HG03354 (cell line): ENCODE measurements around the gene ATG9A.

ENCODE experiments used
- ATAC-seq: cut with Tn5 transposase; IDR thresholded peaks from one replicate; pipeline ENCODE4 v1.9.1; 2021; ENCODE audit warnings: mild to moderate bottlenecking; ENCODE audit not compliant: unreplicated experiment, poor library complexity, severe bottlenecking

The ATG9A gene

DNA sequence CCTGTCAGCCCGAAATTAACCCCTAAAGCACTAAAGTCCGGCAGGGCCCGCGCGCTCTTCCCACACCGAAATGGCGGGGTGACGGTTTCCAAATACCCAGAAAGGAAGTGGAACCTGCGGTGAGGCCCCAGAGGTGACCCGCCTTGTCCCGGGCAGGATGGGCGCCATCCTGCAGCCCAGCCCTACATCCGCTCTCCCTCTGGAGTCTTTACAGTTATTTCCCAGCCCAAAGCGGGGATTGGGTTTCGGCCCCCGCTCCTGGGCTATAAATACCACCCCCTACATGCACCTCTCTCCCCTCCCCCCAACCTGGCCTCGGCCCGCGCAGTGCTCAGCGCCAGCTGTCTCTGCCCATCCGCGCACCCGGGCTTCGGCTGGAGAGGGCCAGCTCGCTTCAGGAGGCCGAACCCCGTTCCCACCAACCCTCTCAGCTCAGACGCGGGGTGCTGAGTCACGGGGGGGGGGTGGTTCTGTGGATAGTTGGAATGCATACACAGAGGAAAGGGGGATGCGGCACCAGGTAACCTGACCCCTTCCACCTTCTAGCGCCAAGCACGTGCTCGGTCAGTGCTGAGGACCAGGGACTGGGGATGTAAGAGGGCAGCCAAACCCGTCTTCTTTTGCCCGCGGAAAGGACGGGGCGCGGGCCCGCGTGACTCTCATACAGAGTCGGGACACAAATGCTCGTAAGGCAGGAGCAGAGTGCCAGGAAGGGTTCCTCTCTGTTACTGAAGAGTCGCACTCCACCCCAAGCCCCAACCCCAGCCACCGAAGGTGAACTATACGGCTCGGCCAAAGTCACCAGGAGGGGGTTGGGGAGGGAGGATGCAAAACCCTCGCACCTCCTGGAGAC is 23.7 kb upstream of the ATG9A start, which contains the start of gene TUBA4B:
Gene TUBA4B, plus strand, starts transcription at position 344 of the 853 bp plus-strand sequence. Its CDS starts 165 bp downstream, at position 509.
- peak; percentile 13 for ATAC-seq

DNA sequence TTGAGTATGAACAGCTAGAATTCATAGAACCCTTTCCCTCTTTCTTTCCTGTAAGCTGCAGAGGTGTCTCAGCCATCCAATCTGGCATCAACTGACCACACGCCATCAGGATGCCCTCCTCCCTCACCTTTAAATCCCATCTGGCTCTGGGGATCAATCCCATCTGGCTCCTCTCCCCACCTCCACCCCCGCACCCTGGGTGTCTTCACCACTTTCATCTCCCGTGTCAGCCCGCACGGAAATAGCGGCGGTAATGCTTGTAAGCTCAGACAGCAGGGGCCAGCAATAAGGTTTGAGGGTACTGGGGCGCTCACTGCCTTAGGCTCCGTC is 23.1 kb upstream of the ATG9A start:
- ATAC-seq, result no peak

DNA sequence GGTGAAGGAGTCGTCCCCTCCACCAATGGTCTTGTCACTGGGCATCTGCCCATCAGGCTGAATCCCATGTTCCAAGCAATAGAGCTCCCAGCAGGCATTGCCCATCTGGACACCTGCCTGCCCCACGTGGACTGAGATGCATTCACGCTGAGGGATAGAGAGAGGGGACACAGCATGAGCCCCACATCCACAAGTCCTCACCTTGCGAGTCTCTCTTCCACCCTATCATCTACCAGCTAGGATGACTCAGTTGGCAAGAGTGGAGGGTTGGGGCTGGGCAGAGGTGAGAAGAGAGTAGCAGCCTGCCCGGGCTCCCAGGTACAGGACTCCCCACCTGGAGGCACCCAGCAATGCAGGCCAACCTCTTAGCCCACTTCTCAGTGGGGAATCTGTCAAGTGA is 22.6 kb upstream of the ATG9A start:
- no peak for ATAC-seq

DNA sequence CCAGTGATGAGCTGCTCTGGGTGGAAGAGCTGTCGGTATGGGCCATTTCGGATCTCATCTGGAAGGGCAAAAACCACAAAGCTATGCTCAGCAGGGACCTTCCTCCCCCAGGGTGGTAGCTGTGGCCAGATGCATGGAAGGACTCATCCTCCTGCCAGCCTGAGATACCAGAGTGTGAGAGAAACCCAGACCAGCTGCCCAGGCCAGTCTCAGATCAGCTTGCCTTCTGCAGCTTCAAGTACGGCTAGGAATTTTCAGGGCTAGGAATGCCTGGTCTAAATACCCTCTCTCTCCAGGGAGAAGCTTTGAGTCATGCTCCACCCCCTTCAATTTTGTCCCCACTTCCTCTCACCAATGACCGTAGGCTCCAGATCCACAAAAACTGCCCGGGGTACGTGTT is 22.2 kb upstream of the ATG9A start:
- ATAC-seq, result no peak

DNA sequence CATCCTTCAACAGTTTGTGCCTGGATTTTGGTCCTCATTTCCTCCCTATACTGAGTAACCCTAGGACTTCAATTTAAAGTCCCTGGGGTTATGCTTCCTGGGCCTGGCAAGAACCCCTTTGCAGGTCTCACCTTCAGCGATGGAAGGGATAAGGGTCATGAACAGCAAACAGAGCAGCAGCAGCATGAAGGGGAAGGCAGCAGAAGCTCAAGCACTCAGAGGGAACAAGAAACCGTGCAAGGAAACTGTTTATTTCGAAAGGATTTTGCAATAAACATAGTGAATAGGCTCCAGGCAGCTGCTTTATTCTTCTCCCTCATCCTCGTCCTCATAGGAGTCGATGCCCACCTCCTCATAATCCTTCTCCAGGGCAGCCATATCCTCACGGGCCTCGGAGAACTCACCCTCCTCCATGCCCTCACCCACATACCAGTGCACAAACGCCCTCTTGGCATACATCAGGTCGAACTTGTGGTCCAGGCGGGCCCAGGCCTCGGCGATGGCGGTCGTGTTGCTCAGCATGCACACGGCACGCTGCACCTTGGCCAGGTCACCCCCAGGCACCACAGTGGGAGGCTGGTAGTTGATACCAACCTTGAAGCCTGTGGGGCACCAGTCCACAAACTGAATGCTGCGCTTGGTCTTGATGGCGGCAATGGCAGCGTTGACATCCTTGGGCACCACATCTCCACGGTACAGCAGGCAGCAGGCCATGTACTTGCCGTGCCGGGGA is 20.8 kb upstream of the ATG9A start:
- ATAC-seq, result no peak

DNA sequence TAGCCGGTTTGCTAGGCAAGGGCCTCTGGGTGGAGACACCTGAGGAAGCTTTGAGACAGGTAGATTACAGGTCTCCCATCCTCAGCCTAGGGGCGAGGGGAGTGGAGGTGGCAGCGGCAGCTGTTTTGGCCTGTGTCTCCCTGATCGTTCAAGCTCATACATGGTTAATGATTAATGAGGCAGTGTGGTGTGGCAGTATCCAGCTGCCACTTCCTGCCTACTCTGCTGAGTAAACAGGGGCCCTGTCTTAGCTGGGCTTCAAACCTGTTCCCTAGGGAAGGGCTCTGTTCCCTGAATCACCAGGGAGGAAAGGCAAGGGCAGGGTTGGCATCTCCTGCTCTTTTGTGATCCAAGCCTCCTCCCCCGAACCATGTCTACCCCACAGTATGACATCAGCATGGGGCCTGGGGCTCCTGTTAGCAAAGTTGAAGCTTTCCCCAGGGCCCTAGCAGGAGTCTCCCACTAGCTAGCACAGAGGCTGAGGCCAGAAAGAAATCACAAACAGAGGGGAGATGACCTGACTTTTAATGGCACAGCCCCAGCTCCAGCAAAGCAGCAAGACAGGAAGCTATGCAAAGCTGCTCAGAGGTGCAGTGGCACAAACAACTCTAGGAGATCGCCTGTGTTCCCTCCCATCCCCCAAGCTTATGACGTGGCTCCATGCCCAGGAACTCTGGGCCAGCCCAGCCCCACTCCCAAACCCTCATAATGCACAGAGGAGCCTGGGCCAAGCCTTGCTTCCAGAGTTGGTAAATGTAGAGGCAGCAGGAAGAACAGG is 20.0 kb upstream of the ATG9A start:
- ATAC-seq, result peak; percentile 52

DNA sequence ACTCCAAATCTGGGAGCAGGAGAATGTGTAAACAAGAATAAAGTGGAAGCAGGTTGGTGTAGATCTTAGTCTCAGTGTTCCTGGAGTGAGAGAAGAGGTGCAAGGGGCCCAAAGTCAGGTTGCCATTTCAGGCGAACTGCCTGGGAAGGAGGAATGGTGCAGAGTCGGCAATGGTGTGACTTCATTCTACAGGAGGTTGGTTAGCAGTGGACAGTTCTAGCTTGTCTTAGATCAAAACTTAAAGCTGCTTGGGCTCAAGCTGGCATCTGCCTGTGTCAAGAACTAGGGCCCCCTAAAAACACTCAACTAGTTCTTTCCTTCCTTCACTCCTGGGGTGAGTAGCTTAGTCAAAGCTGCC is 19.4 kb upstream of the ATG9A start:
- ATAC-seq, result no peak

DNA sequence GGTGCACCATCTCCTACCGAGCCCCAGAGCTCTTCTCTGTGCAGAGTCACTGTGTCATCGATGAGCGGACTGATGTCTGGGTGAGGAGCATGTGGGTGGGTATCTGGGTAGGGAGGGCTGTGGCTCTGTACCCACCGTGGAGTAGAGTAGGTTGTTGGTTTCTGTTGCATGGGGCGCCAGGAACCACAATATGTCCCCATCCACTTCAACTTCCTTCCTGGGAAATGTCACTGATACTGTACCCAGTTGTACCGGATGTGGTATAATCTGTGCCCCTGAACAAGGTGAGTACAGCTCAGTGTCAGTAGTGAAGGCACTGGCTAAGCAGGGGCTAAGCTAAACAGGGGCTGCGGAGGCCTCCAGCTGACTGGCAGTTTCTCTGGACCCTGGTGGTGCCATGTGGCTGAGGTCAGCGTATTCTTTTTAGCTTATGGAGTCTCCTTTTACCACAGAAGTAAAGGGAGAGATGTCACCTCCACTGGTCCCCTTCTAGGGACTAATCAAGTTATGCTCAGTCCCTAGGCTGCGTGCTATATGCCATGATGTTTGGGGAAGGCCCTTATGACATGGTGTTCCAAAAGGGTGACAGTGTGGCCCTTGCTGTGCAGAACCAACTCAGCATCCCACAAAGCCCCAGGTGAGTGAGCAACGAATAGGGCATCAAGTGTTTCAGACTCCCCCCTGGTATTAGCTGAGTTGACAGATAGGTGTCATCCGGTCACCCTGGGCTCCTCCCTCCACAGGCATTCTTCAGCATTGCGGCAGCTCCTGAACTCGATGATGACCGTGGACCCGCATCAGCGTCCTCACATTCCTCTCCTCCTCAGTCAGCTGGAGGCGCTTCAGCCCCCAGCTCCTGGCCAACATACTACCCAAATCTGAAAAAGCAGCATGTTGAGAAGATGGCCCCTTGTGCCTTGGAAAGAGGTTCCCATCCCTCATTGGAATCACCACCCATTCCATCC is 18.5 kb upstream of the ATG9A start:
- no peak for ATAC-seq

DNA sequence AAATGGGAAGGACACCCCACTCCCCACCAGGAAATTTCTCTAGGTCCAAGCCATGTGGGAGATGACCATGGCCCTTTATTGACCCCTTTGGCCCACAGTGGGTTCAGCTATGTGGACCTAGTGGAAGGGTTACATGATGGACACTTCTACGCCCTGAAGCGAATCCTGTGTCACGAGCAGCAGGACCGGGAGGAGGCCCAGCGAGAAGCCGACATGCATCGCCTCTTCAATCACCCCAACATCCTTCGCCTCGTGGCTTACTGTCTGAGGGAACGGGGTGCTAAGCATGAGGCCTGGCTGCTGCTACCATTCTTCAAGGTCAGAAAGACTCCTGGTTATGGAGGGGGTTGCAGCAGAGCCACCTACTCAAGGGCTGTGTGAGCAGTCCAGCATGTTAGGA is 17.1 kb upstream of the ATG9A start:
- ATAC-seq, result no peak

DNA sequence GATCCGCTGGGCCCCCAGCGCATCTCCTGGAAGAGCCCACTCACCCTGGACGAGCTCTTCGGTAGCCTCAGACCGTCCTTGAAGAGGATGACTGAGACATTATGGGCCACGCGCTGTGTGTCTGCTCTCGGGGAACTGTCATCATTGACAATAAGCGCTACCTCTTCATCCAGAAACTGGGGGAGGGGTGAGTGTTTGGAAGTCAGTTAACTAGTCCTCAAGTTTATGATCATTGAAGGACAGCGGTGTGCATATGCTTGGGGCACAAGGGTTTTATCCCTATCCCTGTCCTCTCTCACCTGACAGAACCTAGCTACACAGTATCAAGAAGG is 16.4 kb upstream of the ATG9A start:
- no peak for ATAC-seq

DNA sequence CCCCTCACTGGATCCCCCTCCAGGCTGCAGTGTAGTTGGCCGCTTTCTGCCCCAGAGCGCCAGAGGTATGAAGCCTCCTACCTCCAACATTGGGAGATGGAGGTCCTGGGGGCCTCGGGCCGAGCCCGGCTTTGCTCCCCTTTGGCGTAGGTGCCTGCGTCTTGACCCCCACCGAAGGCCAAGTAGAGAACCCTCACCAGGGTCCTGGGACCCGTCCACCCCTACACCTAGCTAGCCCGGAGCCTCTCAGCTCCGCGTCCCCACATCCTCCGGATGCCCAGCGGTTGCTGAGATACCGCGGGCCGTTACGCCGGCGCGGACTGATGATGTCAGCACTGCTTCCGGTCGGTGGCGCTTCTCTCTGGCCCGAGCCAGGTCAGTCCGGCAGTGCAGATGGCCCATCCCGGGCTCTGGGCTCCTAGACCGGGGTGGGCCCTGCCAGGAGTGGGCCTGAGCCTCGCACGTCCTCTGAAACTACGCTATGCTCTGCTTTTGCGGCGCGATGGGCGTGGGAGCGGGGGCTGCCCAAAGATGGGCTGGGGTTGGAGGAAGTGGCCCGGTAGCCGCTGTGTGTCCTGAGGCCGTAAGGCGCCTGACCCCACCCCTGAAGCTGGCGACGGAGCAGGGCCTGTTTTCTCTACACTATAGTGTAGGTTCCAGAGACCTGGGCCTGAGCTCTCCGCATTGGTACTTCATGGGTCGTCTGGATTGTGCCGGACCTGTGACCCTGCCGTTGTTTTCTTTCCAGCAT is 15.9 kb upstream of the ATG9A start, which contains the start of the genes GLB1L and STK16:
Gene GLB1L, minus strand, starts transcription at position 297 of the 751 bp plus-strand sequence. CDS start 1,871 bp downstream, outside the sequence.
Gene STK16, plus strand, starts transcription at position 332 of the 751 bp plus-strand sequence. CDS start 521 bp downstream, outside the sequence.
- peak; percentile 72 for ATAC-seq

DNA sequence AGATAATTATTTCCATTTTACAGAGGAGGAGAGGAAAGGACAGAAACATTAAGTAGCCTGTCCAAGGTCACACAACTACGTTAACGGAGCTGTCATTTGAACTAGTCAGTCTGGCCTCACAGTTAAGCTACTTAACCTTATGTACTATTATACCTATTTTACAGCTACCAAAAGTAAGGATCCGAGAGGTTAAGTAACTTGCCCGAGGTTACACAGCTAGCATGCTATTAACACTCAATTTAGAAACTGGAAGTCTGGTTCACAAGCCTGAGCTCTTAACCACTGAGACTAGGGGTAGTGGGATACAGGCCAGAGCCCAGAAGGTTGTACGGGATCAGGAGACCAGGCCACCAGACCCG is 15.3 kb upstream of the ATG9A start:
- no peak for ATAC-seq

DNA sequence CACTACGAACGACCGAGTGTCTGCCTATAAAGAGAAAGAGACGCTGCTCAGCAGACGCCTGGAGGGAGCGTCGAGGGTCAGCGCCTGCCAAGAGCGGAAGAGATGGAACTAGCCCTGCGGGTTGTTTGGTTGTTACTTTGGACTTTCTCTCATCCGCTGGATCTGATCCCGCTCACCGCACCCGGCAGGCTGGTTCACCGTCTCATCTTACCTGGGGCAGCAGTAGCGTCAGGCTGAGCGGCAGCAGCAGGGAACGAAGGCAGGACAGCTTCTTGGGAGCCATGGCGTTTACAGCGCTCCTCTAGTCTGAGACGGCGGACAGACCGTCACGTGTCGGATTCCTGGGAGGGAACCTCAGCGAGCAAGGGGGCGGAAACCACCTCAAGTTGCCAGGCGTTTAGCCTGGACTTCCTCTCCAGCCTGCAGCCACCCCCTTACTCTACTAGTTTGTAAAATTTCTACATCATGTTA is 13.9 kb upstream of the ATG9A start:
- no peak for ATAC-seq

DNA sequence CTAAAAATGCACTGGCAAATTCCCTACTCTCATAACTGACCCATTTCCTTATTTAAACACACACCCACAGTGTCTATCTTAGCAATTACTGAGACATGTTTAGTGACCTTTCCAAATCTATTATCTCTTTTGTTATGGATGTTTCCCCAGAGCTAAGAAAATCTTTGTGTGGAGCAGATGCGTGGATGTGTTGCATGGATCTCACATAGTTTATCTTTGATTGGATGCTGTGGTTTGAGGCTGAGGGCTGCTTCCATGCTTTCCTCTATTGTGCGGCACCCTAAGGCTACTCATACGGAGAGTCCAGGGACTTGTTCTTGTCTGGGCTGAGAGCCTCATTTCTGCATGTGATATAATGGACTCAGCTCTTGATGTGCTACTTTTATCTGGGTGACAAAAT is 4.9 kb upstream of the ATG9A start:
- ATAC-seq, result no peak

DNA sequence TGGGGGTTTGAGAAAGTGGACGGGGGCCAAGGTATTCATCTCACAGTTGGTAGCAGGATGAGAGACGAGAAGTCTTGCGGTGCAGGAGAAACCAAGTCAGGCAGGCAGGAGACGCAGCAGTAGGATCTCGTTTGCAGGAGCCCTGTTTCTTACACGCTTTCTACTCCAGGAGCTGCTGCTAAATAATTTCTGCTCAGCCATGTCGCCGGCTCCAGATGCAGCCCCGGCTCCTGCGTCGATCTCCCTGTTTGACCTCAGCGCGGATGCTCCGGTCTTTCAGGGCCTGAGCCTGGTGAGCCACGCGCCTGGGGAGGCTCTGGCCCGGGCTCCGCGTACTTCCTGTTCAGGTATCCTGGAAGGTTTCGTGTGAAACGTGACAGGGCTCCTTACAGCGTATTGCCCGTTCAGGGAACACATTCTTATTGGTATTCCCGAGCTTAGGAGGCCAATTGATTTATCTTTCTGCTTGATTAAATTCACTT is 664 bp upstream of the ATG9A start:
- peak; percentile 18 for ATAC-seq

DNA sequence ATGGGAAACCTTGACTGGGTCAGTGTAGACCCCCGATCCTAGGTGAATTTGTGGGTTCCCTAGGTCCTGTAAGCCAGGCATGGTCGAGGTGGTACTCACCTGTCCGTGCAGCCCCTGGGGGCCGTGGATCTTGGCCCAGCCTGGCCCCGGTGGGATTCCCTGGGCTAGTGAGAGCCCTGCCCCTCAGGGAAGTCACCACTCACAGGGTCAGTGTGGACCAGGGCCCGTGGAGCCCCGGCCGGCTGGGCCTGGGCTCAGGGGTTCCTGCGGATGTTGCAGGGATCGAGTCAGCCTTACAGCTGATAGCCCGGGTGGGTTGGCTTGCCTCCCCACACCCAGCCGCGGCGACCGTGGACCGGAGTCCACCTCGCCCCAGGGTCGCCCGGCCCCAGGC is 528 bp downstream of the ATG9A start:
- ATAC-seq, result no peak

DNA sequence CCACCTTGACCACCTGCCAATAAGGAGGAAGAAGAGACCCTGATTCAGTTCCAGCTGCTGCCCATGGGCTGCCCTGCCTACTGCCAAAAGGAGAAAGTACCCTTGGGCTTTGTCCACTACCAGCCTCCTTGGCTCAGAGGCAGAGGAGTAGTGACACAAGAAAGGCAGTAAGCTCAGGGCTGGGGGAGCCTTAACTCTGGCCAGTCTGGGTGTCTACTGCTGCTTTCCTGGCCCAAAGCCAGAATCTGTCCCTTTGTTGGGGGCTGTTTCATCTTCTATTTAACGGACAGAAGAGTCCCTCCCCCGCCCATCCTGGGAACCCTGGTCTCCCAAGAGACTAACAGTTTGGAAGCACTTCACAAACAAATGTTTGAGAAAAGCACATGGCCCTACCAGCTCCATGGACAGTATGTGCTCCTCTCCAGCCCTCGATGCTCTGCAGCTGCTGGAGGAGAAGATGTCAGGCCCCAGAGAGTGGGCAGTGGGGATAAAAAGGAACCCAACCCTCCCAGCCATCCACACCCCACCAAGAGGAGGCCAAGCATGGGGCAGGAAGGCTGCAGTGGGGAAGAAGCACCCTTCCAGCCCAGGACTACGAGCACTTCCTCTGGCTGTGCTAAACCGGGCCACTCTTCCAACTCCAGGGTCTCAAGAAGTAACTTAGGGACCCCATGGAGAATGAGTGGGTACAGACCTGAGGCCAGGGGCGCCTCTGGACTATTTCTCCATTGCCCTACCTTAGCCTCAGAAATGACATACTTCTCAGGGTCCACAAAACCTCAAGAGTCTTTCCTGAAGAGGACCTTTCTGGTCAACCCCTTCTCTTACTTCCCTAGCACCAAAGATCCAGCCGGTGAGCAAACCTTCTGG is 1.2 kb downstream of the ATG9A start:
- ATAC-seq, result no peak

DNA sequence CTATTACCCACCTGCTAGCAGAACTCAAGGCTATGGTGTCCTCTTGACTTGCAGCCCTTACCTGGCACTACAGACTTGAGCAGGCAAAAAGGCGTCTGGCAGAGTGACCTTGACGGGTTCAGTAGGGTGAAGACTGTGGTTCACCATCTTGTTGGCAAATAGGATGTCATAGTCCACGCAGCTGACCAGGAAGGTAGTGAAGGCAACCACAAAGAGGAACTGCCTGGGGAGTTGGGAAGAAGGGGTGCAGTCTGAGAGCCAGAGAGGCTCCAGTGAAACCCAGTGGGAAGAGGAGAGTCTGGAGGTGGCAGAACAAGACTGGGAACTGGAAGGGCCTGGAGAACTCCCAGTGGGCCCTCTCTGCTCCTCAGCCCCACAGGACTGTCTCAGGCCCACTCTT is 4.1 kb downstream of the ATG9A start:
- ATAC-seq, result no peak
